ENCODE measurements around the gene SRC.

GRCh38 chr20:37404461-37404890 is 58.5 kb downstream of the SRC start:
- no peak for TF ChIP-seq EZH2 (IDR thresholded peaks at IDR 0.05; ENCODE audit: low read length)
- no peak for TF ChIP-seq CTCF (optimal IDR thresholded peaks at IDR 0.05 in 1 of 3, IDR thresholded peaks at IDR 0.05 in 1 of 3, conservative IDR thresholded peaks at IDR 0.05 in 1 of 3; ENCODE audit: extremely low read depth in 1 of 3, insufficient read depth in 2 of 3, low read length in 3 of 3)
